ENCODE data around the gene GASK1A.

Gene GASK1A

DNA sequence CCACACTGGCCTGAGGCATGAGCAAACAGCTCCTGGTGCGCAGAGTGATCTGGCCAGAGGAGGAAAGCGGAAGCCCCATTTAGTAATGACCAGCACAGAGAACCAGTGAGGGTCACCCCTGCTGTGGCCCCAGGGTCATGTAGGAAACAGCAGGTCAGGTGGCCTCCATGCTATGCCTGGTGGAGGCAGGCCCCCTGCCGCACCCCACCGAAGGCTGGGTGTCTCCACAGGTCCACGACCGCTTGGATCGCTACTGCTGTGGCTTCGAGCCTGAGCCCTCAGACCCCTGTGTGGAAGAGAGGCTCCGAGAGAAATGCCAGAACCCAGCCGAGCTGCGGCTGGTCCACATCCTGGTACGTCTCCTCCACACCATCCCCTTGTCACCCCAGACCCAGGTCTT, 74.2 kb downstream of the GASK1A start:
- DNase-seq (ENCODE audit: extremely low read depth, low read depth): no peak
- no peak overlapping the region for H3K4me3 ChIP-seq (replicated peaks; ENCODE audit: low read depth, low read length)
- TF ChIP-seq, protein P1, sequence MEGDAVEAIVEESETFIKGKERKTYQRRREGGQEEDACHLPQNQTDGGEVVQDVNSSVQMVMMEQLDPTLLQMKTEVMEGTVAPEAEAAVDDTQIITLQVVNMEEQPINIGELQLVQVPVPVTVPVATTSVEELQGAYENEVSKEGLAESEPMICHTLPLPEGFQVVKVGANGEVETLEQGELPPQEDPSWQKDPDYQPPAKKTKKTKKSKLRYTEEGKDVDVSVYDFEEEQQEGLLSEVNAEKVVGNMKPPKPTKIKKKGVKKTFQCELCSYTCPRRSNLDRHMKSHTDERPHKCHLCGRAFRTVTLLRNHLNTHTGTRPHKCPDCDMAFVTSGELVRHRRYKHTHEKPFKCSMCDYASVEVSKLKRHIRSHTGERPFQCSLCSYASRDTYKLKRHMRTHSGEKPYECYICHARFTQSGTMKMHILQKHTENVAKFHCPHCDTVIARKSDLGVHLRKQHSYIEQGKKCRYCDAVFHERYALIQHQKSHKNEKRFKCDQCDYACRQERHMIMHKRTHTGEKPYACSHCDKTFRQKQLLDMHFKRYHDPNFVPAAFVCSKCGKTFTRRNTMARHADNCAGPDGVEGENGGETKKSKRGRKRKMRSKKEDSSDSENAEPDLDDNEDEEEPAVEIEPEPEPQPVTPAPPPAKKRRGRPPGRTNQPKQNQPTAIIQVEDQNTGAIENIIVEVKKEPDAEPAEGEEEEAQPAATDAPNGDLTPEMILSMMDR (IDR thresholded peaks at IDR 0.05; ENCODE audit: low read depth, low read length, missing control alignments): no peak

DNA sequence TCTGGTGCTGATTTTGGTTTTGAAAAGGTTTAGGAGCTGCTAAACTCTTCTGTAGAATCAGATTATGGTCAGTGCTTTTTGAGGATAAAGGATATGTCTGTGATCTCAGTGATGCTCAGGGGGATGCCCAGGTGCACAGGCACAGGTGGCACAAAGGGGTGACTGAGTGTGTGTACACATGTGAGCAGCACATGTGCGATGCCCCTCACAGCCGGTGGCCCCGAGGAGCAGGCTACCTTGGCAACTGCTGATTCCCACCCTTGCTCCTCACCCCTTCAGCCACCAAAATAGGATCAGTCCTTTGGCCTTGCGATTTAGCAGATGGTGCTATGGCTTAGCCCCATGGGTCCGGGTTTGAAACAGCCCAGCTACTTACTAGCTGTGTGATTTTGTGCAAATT, 75.6 kb downstream of the GASK1A start:
- DNase-seq (ENCODE audit: extremely low read depth, low read depth): no peak
- no peak overlapping the region for H3K4me3 ChIP-seq (replicated peaks; ENCODE audit: low read depth, low read length)
- TF ChIP-seq, protein P1 (IDR thresholded peaks at IDR 0.05; ENCODE audit: low read depth, low read length, missing control alignments): no peak

DNA sequence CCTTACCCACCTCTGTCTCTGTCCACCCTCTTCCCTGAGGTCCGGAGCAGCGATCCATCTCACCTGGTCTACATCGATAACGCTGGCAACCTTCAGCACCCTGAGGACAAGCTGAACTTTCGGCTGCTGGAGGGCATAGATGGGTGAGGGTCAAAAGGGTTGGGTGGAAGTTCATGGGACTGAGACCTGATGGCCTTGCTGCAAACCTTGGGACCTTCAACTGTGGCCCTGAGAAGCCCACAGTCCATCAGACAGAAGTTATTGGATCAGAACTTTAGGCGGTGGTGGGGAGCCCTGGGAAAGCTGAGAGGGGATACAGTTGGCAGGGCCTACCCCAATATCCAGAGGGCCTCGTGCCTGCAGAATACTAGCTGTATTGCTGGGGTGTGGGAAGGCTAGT, 76.3 kb downstream of the GASK1A start:
- no peak for DNase-seq (ENCODE audit: extremely low read depth, low read depth)
- no peak overlapping the region for H3K4me3 ChIP-seq (replicated peaks; ENCODE audit: low read depth, low read length)
- TF ChIP-seq, protein P1 (IDR thresholded peaks at IDR 0.05; ENCODE audit: low read depth, low read length, missing control alignments): no peak

DNA sequence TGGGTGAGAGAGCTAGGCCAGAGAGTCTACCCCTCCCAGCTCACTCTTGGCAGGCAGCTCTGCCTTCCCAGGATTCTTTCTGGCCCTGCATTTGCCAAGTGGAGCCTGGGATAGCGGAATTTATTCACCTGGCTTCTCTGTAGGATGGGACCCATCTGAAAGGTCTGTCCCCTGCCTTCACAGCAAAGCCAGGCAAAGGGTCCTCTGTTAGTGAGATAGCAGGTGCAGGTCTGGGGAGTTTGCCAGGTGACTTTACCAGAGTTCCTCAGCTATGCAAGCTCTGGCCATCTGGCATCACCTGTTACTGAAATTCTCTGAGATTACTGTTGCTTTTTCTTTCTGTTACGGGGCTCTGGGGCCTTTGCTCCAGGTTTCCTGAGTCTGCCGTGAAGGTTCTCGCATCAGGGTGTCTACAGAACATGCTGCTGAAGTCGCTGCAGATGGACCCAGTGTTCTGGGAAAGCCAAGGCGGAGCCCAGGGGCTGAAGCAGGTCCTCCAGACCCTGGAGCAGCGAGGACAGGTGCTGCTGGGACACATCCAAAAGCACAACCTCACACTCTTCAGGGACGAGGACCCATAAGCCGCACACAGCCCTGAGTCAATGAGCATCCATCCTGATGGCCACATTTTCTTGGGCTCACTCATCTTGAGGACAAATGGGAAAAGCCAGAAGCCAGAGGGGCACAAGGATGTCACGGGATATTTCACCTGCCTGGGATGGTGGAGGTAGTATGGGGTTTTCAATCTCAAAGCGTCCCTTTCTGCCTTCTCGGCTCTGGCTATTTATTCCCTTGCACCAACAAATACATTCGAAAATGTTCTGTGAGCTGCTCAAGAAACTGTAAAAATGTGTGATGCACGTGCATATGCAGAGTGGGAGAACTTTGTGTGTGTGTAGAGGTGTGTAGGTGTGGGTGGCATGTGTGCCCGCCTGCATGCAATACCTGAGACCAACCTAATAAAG, 77.0 kb downstream of the GASK1A start:
- DNase-seq (ENCODE audit: extremely low read depth, low read depth): no peak
- TF ChIP-seq, protein P1 (IDR thresholded peaks at IDR 0.05; ENCODE audit: low read depth, low read length, missing control alignments): no peak
- H3K4me3 ChIP-seq (replicated peaks; ENCODE audit: low read depth, low read length): no peak overlapping the region

DNA sequence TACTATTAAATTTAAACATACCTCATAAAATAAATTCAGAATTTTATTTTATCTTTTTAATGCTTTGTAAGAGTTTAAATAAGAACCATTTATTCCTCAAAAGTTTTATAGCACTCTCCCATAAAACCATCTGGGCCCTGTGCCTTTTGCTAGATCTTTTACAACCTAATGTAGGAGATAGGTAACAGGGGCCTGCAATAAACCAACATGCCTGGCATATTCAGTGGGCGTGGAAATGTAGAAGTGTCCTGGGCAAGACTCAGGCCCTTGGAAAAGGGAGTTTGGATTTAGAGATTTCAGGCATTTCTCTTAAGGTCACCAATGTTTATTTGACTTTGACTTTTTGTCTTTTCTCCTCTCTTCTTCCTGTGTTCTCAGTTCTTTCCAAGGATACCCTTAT, 80.3 kb downstream of the GASK1A start:
- H3K4me3 ChIP-seq (replicated peaks; ENCODE audit: low read depth, low read length): no peak overlapping the region
- TF ChIP-seq, protein P1 (IDR thresholded peaks at IDR 0.05; ENCODE audit: low read depth, low read length, missing control alignments): no peak
- no peak for DNase-seq (ENCODE audit: extremely low read depth, low read depth)

DNA sequence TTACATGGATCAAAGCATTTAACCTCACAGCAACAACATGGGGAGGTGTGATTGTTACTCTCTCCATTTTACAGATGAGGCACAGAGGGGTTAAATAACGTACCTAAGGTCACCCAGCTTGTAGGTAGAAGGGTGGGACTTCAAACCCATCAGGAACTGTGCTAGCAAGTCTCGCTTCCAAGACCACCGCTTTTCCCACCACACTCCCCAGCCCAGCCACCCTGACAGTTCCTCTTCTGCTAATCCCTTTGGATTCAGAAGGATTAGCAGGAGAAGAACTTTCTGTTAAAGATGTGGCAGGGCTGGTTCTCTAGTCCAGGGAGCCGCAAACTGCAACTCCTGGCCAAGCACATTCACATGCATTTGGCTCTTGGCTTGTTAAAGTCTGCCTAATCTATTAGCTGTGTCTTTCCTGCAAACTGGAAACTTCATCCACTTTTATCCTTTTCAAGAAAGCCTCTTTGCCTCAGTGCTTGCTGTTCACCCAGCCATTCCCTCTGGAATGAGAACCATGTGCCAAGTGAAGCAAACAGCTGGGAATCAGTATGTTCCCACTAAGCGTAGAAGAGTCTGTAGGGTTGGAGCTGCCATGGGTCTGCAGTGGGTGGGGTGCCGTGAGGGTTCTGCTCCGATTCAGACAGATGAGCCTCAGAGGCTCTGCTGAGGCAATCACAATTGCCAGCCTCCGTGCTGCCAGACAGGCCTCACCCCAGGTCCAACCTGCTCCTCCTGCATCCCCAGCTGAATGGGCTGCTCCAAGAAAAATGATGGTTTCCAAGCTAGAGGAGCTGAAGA, 82.2 kb downstream of the GASK1A start:
- no peak for DNase-seq (ENCODE audit: extremely low read depth, low read depth)
- TF ChIP-seq, protein P1 (IDR thresholded peaks at IDR 0.05; ENCODE audit: low read depth, low read length, missing control alignments): no peak
- no peak overlapping the region for H3K4me3 ChIP-seq (replicated peaks; ENCODE audit: low read depth, low read length)
